COLO829 (cell line): Measurements from ENCODE around the gene KLHL26.
"Not testable (repeated sequence)": the region's sequence is repeated elsewhere in the genome, so short reads cannot be mapped to it uniquely, and the experiment has no call there.

Experiments used
- DNase-seq: peaks from one replicate; pipeline ENCODE4 v3.0.0; 2012; ENCODE audit warnings: low spot score

Gene KLHL26

DNA sequence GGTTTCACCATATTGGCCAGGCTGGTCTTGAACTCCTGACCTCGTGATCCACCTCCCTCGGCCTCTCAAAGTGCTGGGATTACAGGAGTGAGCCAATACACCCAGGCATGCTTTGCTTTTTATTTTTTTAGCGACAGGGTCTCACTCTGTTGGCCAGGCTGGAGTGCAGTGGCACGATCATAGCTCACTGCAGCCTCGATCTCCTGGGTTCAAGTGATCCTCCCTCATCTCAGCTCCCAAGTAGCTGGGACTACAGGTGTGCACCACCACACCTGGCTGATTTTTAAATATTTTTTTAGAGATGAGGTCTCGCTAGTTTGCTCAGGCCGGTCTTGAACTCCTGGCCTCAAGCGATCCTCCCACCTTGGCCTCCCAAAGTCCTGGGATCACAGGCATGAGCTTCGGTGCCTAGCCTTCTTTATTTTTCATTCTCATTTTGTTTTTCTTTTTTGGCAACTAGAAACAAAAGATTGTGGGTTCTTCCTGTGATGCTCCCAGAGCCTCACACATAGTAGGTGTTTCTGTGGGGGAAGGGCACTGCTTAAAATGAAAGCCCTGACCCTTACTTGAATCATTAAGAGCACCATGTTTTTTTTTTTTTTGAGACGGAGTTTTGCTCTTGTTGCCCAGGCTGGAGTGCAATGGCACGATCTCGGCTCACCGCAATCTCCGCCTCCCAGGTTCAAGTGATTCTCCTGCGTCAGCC lies 36.0 kb upstream of the KLHL26 start:
- DNase-seq = not testable (repeated sequence)

DNA sequence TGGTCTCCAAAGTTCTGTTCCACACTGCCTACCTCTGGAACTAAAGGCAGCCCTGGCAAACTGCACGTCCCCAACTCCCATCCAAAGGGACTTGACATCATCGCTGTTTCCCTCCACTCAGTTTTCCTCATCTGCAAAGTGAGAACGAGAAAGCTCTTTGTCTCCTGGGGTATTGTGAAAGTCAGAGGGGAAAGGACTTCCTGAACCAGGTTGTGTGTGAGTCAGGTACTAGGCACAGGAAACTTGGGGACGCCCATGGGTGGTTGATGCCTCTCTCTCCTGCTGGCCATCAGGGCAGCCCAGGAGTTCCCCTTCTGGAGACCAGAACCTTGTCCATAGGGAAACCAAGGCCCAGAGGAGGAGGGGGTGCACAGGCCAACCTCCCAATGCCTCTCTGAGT lies 35.0 kb upstream of the KLHL26 start:
- DNase-seq = no peak

GRCh38 chr19:18603255-18603957 lies 33.4 kb upstream of the KLHL26 start:
- DNase-seq = no peak

DNA sequence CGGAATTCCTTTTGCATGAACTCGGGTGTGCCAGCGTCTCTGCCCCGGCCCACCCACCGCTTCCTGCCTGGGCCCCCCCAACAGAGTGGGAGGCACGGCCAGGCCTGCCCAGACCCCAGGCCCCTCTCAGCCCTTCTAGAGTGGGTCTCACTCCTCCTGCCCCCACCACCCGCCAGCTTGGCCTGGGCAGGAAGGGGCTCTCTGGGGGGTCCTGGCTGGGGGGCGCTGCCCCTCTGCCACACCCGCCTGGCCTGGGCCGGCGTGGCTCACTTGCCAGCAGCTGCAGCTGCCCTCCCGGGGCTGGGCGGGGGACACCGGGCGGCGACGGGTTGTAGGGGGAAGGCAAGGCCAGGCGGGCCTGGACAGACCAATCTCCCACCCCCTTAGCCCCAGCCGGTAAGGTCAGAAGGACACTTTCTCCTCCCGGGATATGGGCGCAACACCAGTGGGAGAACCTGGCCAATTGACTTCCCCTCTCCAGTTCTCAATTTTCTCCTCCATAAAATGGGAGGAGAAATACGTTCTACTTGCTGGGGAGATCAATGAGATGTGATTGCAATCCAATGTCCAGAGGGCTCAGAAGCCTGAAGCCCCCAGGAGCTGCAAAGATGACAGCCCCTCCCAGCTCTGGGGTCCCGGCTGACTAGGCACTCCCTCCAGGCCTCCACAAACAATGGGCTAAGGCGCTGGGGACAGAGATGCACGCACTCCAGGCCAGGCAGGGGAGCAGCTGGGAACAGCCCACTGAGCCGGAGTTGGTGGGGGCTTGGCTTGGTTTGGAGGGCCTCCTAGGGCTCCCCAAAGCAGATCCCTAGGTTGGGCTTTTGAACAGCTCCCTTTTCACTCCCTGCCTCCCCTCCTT lies 32.6 kb upstream of the KLHL26 start:
- DNase-seq = no peak

DNA sequence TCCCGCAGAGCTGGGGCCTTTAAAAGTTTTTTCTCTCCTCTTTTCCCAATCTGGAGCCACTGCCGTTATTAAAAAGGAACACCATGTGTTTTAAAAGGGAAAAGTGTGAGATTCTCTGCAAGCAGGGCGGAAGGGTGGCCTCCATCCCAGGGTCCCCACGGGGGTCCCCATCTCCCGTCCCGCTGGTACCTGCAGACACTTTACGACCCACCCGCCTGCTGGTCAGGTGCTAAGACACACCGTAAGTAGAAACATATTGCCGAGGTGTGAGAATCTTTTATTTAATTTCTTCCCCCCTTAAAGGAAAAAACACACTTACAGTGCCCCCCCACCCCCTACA lies 32.0 kb upstream of the KLHL26 start:
- DNase-seq = no peak

- no peak for DNase-seq
These were observed 31.7 kb upstream of the KLHL26 start for GRCh38 chr19:18605196-18605545.

GRCh38 chr19:18605546-18606280 lies 31.1 kb upstream of the KLHL26 start:
- DNase-seq = no peak

DNA sequence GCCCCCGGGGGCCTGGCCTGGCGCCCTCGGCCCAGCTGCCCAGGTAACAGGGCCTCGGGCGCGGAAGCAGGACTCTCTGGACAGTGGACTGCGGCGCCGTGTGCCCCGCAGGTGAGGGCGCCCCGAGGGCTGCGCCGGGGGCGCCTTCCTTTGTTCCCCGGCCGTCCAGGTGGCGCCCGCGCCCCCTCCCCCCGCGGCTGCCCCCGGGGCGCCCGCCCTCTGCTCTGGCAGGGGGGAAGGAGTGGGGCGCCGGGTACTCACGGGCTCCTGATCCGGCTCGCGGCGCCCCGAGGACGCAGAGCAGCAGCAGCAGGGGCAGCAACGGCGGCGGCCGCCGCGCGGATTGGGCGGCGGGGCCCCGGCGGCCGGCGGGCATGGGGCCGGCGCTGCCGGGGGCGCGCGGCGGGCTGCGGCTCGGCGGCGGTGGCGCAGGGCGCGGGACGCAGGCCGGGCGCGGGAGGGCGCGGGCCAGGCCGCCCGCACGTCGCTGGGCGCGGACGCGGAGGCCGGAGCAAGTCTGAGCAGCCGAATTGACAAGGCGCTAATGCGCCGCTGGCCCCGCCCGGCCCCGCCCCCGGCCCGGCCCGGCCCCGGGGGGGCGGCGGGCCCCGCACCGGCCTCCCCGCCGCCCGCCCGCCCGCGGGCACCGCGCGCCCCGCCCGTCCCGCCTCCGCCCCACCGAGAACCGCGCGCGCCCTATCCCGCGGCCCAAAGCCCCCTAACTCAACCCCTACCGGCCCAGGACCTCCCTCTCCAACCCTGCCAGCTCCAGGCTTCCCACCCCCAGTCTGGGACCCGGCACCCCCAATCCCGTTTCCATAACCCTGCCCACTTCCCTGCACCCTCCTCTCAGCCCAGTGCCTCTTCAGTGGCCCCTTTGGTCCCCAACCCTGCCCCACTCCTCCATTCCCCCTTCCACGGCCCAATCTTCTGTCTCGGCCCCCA lies 30.3 kb upstream of the KLHL26 start, which contains the start of gene CRLF1:
CRLF1 (minus strand) TSS at position 519 of the 945 bp plus-strand sequence; CDS start at position 376, 143 bp downstream.
- no peak for DNase-seq

DNA sequence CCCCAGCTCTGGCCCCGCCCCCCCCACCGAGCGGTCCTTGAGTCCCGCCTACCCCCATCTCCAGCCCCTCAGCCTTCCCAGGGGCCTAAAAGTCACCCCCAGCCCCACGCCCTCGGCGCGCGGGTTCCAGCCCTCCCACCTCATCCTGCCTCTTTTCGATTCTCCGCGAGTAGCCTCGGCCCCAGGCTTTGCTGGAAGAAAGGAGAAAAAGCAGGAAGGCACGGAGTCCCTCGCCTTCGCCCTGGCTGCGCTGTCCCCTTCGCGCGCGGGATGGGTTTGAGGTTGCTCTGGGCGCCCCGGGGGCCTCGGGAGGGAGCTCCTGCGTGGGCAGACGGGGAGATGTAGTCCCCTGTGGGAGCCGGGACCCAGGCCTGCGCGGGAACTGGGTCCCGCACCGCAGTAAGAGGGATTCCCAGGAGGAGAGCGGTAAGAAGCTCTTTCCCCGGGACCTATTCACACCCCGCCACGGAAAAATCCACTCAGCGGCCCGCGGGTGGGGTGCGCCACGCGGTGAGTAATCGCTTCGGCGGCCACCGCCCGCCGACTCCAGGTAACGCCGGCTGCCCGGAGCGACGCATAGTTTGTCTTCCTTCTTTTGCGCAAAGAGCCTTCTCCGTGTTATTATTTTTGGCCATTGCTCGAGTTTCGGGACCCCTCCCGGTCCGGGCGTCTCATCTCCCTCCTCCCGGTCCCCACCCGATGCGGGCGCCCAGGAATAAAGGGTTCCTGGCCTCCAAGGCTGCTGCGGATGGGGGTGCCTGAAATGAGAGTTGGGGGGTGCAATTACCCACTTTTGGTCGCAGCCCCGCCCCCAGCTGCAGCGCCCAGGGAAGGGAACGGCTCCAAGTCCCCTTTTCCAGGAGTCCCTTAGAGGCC lies 29.4 kb upstream of the KLHL26 start:
- DNase-seq = no peak

DNA sequence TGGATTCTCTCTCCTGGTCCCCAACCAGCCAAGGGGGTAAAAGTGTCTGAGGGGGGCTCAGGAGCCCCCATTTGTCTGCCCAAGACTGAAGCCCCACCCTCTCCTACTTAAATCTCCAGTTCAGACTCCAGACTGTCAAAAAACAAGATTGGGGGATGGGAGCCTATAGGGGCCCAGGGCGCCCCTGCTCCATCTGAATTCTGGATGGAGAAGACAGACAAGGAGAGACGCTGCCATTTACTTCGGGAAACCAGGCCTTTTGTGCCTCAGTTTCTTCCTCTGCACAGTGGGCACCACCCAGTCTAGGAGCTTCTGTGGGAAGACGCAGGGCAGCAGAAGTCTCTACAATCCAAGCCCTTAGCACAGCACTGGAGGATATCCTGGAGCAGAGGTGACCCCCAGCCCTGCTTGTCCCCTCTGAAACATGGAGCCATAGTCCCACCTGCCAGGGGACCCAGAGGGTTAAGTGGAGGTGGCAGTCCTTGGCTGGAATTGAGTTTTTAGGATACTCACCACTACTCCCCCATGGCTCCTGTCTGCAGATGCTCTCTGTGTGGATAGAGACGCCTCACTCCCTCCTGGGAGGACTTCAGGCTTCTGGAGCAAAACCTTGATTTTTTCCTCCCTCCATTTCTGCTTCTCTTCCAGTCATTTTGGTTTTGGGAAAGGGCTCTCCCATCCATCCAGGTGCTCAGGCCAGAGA lies 28.6 kb upstream of the KLHL26 start:
- no peak for DNase-seq

GRCh38 chr19:18608805-18609716 lies 27.8 kb upstream of the KLHL26 start:
- DNase-seq = no peak

DNA sequence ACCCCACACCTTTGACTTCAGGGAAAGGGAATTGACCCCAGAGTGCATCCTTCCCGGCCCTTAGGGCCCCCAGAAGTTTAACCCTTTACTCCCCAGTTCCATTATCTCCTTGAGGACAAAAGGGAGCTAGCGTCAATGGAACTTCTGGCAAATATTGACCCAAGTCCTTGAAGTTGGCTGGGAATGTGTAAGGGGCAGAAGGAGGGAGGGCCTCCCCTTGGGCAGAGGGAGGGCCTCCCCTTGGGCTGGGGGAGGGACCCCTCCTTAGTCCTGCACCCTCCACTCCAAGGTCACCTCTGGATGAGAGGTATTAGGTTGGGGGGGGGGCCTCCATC lies 27.1 kb upstream of the KLHL26 start:
- DNase-seq = no peak

DNA sequence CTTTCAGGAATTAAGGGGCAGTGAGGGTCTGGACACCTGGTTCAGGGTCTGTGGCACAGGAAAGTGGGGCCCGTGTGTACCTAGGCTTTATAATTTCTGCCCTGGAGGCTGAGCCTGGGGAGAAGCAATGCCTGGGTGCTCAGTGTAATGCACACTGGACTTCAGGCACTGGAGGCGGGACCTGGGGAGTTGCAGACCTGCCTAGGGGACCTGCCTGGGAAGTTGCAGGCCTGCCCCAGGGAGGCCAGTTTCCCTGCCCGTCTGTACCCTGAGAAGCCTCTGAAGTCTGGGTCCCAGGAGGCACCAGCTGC lies 26.6 kb upstream of the KLHL26 start:
- no peak for DNase-seq

GRCh38 chr19:18610556-18611326 lies 26.1 kb upstream of the KLHL26 start:
- DNase-seq = no peak

- DNase-seq = no peak
These were observed 25.3 kb upstream of the KLHL26 start for GRCh38 chr19:18611327-18612050.

DNA sequence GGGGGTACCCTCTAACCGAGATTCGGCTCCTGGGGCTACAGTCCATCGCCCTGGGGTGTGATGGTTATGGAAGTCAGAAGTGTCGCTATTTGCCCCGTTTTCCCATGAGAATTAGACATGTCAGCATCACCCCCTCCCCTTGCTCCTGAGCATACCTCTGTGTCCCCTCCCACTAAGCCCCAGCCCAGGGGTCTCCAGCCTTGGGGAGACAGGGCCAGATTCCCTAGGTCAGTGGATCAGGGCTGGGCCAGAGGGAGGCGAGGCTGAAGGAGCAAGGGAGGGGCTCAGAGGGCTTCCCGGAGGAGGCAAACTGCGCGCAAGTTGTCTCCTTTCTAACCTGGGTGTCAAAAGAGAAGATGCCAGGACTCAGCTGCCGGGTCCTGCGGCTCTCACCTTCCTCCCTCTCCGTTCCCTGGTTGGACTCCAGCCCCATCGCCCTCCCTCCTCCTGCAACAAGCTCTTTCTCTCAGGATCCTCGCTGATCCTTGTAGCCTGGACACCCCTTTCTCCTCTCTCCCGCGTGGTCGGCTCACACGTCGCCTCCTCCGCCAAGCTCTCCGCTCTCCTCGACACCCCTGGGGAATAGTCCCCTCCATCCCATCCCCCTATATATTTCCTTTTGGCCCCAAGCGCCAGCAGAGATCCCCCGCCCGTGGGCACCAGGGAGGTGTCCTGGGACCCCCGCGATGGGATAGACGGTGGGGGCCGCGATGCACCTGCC lies 24.6 kb upstream of the KLHL26 start:
- DNase-seq = no peak
